SK-N-SH (cell line): ENCODE measurements around the gene RUVBL1. TPM values are rescaled to one million over a fixed set of nuclear protein-coding genes. Genes with fewer than 3 reads are reported as not detected.

Experiments
- CTCF ChIA-PET: fragments of 300-600, 350-600 bp; formaldehyde crosslinking; extraction: SDS; loops from one replicate; lab custom pipeline; 2021; lab: Yijun Ruan, JAX
- POLR2A ChIA-PET: fragments of 350-600 bp; sonication (Branson Sonifier 250); formaldehyde crosslinking; extraction: SDS; loops from one replicate; lab custom pipeline; 2020; ENCODE audit warnings: antibody characterized with exemption, inconsistent platforms; lab: Yijun Ruan, JAX
- DNase-seq: peaks from one replicate; pipeline ENCODE4 v3.0.0; 2012
- H2AFZ ChIP-seq: fragments of 200-600 bp; sonication (generic); 2 replicates; pipeline ENCODE4 v1.8.1; 2016; ENCODE audit warnings: antibody characterized with exemption, mild to moderate bottlenecking, low read depth
- H3F3A ChIP-seq: fragments of 200-600 bp; sonication (generic); replicated peaks from 2 replicates; pipeline ENCODE3; 2016; ENCODE audit warnings: antibody characterized with exemption, mild to moderate bottlenecking; ENCODE audit not compliant: insufficient read depth
- H3K27ac ChIP-seq, 2 experiments: fragments of 200-500 bp in 1 of 2; fragments of 200-600 bp in 1 of 2; sonication (Bioruptor generic) in 1 of 2; sonication (generic), shearing (Covaris generic) in 1 of 2; 2 replicates each; pipeline versions ENCODE4 v1.5.1 to v1.6.1; 2014 to 2016; ENCODE audit warnings: low read depth in 2 of 2, inconsistent platforms in 1 of 2, low read length in 1 of 2, mild to moderate bottlenecking in 1 of 2, mixed read lengths in 1 of 2
- H3K27me3 ChIP-seq: fragments of 200-600 bp; sonication (generic), shearing (Covaris generic); 2 replicates; pipeline ENCODE4 v1.6.1; 2016; ENCODE audit warnings: mixed run types; ENCODE audit not compliant: insufficient read depth
- H3K36me3 ChIP-seq, 2 experiments: fragments of 200-500 bp in 1 of 2; fragments of 200-600 bp in 1 of 2; sonication (Bioruptor generic) in 1 of 2; sonication (generic) in 1 of 2; replicated peaks in 1 of 2; 2 replicates each; pipeline versions ENCODE3 to v1.5.1; 2014 to 2016; ENCODE audit warnings: low read length in 1 of 2, mild to moderate bottlenecking in 1 of 2; ENCODE audit not compliant: insufficient read depth in 2 of 2, control insufficient read depth in 1 of 2
- H3K4me1 ChIP-seq, 2 experiments: fragments of 200-500 bp in 1 of 2; fragments of 200-600 bp in 1 of 2; sonication (Bioruptor generic) in 1 of 2; sonication (generic), shearing (Covaris generic) in 1 of 2; 2 replicates each; pipeline versions ENCODE4 v1.5.1 to v1.6.1; 2014 to 2016; ENCODE audit warnings: low read depth in 1 of 2, low read length in 1 of 2, mixed run types in 1 of 2; ENCODE audit not compliant: insufficient read depth in 2 of 2, control insufficient read depth in 1 of 2
- H3K4me2 ChIP-seq: fragments of 200-600 bp; sonication (generic), shearing (Covaris generic); 2 replicates; pipeline ENCODE4 v1.6.1; 2017; ENCODE audit warnings: mixed run types
- H3K4me3 ChIP-seq, 2 experiments: fragments of 200-500 bp in 1 of 2; fragments of 200-600 bp in 1 of 2; sonication (Bioruptor generic) in 1 of 2; sonication (generic), shearing (Covaris generic) in 1 of 2; 2 replicates each; pipeline versions ENCODE4 v1.5.1 to v1.8.1; 2014 to 2016; ENCODE audit warnings: low read depth in 2 of 2, inconsistent platforms in 1 of 2, low read length in 1 of 2, mild to moderate bottlenecking in 1 of 2, mixed read lengths in 1 of 2, moderate library complexity in 1 of 2
- H3K79me2 ChIP-seq: fragments of 200-600 bp; sonication (generic); 2 replicates; pipeline ENCODE4 v1.8.1; 2017; ENCODE audit warnings: mild to moderate bottlenecking; ENCODE audit not compliant: insufficient read depth
- H3K9ac ChIP-seq: fragments of 200-600 bp; sonication (generic); 2 replicates; pipeline ENCODE4 v1.6.1; 2017; ENCODE audit warnings: mixed run types
- H3K9me2 ChIP-seq: fragments of 200-600 bp; sonication (generic); 2 replicates; pipeline ENCODE4 v1.6.1; 2017; ENCODE audit warnings: mixed run types
- H3K9me3 ChIP-seq: fragments of 200-600 bp; sonication (generic); 2 replicates; pipeline ENCODE4 v1.6.1; 2017; ENCODE audit warnings: mixed run types, mild to moderate bottlenecking, moderate library complexity
- H4K20me1 ChIP-seq: fragments of 200-600 bp; sonication (generic); 2 replicates; pipeline ENCODE4 v1.6.1; 2017; ENCODE audit warnings: mild to moderate bottlenecking, mixed run types; ENCODE audit not compliant: insufficient read depth
- CHD2 ChIP-seq: fragments of 150-350 bp; IDR thresholded peaks from 2 replicates; pipeline ENCODE4 v1.6.1; 2018; ENCODE audit warnings: low read length; ENCODE audit not compliant: partially characterized antibody
- EP300 ChIP-seq, 2 experiments: IDR thresholded peaks; 2 replicates each; pipeline versions ENCODE4 v1.4.0 to v1.6.1; 2012; ENCODE audit warnings: borderline replicate concordance in 1 of 2, low read depth in 1 of 2, low read length in 1 of 2
- EZH2phosphoT487 ChIP-seq: fragments of 200-600 bp; sonication (generic); IDR thresholded peaks from 2 replicates; pipeline ENCODE4 v1.6.1; 2017; ENCODE audit warnings: low read depth, mixed run types, mild to moderate bottlenecking, antibody characterized with exemption, moderate library complexity, borderline replicate concordance
- FOXM1 ChIP-seq: IDR thresholded peaks from 2 replicates; pipeline ENCODE4 v1.4.0; 2012; ENCODE audit warnings: low read depth, mild to moderate bottlenecking
- GABPA ChIP-seq: IDR thresholded peaks from 2 replicates; pipeline ENCODE4 v1.4.0; 2012; ENCODE audit warnings: low read depth, mild to moderate bottlenecking
- JUND ChIP-seq: IDR thresholded peaks from 2 replicates; pipeline ENCODE4 v1.4.0; 2012
- MEF2A ChIP-seq: IDR thresholded peaks from 2 replicates; pipeline ENCODE4 v1.4.0; 2012; ENCODE audit warnings: low read depth, borderline replicate concordance
- MXI1 ChIP-seq: IDR thresholded peaks from 2 replicates; pipeline ENCODE4 v1.6.1; 2012; ENCODE audit warnings: mild to moderate bottlenecking, low read depth, low read length, improper control_type of control experiment
- NRF1 ChIP-seq: IDR thresholded peaks from 2 replicates; pipeline ENCODE4 v1.6.1; 2012; ENCODE audit warnings: low read depth, mild to moderate bottlenecking, low read length
- POLR2AphosphoS5 ChIP-seq: IDR thresholded peaks from 2 replicates; pipeline ENCODE4 v1.6.1; 2012; ENCODE audit warnings: low read depth, low read length
- RFX5 ChIP-seq: IDR thresholded peaks from 2 replicates; pipeline ENCODE4 v1.6.1; 2012; ENCODE audit warnings: mild to moderate bottlenecking, improper control_type of control experiment, low read length
- SIN3A ChIP-seq: IDR thresholded peaks from 2 replicates; pipeline ENCODE4 v1.6.1; 2012; ENCODE audit warnings: low read depth, mild to moderate bottlenecking, low read length, moderate library complexity, borderline replicate concordance
- SMC3 ChIP-seq: IDR thresholded peaks from 2 replicates; pipeline ENCODE4 v1.6.1; 2012; ENCODE audit warnings: low read depth, low read length, improper control_type of control experiment
- TAF1 ChIP-seq: IDR thresholded peaks from 2 replicates; pipeline ENCODE4 v1.6.1; 2012; ENCODE audit warnings: low read depth, mild to moderate bottlenecking, low read length, moderate library complexity, borderline replicate concordance
- TCF12 ChIP-seq: IDR thresholded peaks from 2 replicates; pipeline ENCODE4 v1.4.0; 2012
- YY1 ChIP-seq: IDR thresholded peaks from 2 replicates; pipeline ENCODE4 v1.4.0; 2012; ENCODE audit warnings: low read depth, mild to moderate bottlenecking
- WGBS: methylation state at CpG from one replicate; pipeline ENCODE4 v1.1.6; 2017; ENCODE audit warnings: low lambda C conversion rate; 5-methylcytosine and 5-hydroxymethylcytosine counted together
- polyA plus RNA-seq, 3 experiments: library from polyadenylated mRNA; depleted of rRNA; stranded (reverse); fragments of >200 nt; gene quantifications; 2 replicates each; pipeline ENCODE4 v1.2.3, GENCODE V29; 2012
- TF ChIP-seq, protein P1 (sequence below): fragments of 200-600 bp; sonication (generic); IDR thresholded peaks from 2 replicates; pipeline ENCODE4 v1.6.1; 2017; ENCODE audit warnings: antibody characterized with exemption, mild to moderate bottlenecking, moderate library complexity
- TF ChIP-seq, protein P2 (sequence below): IDR thresholded peaks from 2 replicates; pipeline ENCODE4; 2012
- TF ChIP-seq, protein P3 (sequence below): IDR thresholded peaks from 2 replicates; pipeline ENCODE4 v1.6.1; 2012; ENCODE audit warnings: mild to moderate bottlenecking, low read depth, low read length, moderate library complexity
- TF ChIP-seq, protein P4 (sequence below): IDR thresholded peaks from 2 replicates; pipeline ENCODE4 v1.4.0; 2012; ENCODE audit warnings: low read depth, borderline replicate concordance
- TF ChIP-seq, protein P5 (sequence below): IDR thresholded peaks from 2 replicates; pipeline ENCODE4 v1.4.0; 2012; ENCODE audit warnings: low read depth

The RUVBL1 gene
- polyA plus RNA-seq, 1 of the 3 experiments (the other 2 are of a cell fraction), result 140 TPM

DNA sequence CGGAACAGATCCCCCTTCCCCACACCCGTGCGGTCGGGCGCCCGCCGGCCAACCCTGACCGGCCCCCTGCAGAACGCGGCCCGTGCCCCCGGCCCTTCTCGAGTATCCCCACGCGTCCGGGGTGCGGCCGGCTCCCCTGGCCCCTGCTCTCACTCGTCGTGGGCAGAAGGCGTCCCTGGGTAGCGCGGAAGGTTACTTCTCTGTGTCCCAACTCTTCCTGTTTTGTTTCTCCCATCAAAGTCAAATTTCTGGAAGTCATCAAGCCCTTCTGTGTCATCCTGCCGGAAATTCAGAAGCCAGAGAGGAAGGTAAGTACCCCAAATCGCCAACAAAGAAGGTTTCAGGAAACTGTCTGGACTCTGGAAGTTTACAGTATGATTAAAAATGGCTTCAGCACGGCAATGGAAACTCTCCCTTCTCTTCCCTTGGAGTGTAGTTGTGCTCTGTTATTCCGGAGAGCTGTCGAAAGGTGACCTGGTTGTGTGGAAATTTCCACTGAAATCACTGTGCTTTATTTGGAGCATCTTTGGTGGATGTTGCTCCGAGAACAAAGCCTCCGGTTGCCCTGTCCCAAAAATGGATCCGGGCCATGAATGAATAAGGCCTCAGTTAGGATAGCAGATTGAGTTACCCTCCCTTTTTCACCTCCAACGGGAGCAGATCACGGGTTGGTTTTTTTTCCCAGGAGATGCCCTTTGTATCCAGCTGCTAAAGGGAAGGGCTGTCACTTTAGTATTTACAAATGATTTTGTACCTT lies 70.8 kb downstream of the RUVBL1 start (continued):
- TF ChIP-seq, protein P1, sequence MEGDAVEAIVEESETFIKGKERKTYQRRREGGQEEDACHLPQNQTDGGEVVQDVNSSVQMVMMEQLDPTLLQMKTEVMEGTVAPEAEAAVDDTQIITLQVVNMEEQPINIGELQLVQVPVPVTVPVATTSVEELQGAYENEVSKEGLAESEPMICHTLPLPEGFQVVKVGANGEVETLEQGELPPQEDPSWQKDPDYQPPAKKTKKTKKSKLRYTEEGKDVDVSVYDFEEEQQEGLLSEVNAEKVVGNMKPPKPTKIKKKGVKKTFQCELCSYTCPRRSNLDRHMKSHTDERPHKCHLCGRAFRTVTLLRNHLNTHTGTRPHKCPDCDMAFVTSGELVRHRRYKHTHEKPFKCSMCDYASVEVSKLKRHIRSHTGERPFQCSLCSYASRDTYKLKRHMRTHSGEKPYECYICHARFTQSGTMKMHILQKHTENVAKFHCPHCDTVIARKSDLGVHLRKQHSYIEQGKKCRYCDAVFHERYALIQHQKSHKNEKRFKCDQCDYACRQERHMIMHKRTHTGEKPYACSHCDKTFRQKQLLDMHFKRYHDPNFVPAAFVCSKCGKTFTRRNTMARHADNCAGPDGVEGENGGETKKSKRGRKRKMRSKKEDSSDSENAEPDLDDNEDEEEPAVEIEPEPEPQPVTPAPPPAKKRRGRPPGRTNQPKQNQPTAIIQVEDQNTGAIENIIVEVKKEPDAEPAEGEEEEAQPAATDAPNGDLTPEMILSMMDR, result no peak
- TF ChIP-seq, protein P2, sequence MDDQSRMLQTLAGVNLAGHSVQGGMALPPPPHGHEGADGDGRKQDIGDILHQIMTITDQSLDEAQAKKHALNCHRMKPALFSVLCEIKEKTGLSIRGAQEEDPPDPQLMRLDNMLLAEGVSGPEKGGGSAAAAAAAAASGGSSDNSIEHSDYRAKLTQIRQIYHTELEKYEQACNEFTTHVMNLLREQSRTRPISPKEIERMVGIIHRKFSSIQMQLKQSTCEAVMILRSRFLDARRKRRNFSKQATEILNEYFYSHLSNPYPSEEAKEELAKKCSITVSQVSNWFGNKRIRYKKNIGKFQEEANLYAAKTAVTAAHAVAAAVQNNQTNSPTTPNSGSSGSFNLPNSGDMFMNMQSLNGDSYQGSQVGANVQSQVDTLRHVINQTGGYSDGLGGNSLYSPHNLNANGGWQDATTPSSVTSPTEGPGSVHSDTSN, result no peak
- no peak for TF ChIP-seq MEF2A

DNA sequence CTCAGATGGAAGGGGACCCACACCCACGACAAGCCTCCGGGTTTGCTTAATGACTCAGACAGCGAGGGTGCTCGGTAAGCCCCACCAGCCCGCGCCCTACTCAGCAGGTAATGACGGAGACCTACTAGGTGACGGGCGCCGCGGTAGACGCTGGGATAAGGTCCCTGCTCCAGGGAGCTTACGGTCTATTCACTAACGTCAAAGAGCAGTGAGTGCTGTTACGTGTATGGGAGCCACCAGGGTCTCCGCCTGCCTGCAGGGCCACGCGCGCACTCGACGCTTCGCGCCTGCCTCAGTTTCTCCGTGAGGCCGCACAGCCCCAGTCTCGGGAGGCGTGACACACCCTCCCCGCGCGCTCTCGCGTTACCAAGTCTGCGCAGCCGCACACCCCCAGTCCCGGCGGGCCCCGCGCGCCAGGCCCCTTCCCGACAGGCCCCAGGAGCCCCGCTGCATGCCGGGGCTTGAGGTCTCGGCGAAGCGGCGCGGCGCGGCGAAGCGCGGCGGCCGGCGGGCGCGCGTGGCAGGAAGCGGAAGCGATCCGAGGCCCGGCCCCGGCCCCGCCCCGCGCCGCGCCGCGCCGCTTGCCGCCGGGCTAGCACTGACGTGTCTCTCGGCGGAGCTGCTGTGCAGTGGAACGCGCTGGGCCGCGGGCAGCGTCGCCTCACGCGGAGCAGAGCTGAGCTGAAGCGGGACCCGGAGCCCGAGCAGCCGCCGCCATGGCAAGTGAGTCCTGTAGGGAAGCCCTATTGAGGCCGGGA lies 71.6 kb downstream of the RUVBL1 start, which contains the start of gene SEC61A1:
Gene SEC61A1, plus strand, starts transcription at position 601 of the 758 bp plus-strand sequence. Its CDS starts 116 bp downstream, at position 717.
- no peaks in the 10 kb centered on the region for H3K9me2 ChIP-seq
- ChIA-PET POLR2A (interaction anchor here (0.7 kb wide), 1 partner anchor 151 kb away, joined by 3 read pairs; no protein-coding TSS in a partner anchor), CTCF (no interaction called here)
- H3K9ac ChIP-seq, result peak within 1 kb of the TSS; percentile 98
- WGBS, result no CpG with 5 or more reads among the region's 90 CpGs
- peaks cover 0 to 38% of the 10 kb centered on the region in 2 experiments; a peak in 2 of 4 replicates for H3K4me1 ChIP-seq
- DNase-seq, result peak; percentile 99
- peaks cover 56% of the 10 kb centered on the region for H3K79me2 ChIP-seq
- peaks cover 36% of the 10 kb centered on the region for H4K20me1 ChIP-seq
- H3K27me3 ChIP-seq, result no peaks in the 10 kb centered on the region
- H3K9me3 ChIP-seq, result no peaks in the 10 kb centered on the region
- H3K4me3 ChIP-seq, result peak within 1 kb of the TSS; percentile 93 to 98
- peaks cover 27 to 37% of the 10 kb centered on the region in 2 experiments for H3K36me3 ChIP-seq
- peak within 1 kb of the TSS; percentile 86 to 88 for H3K27ac ChIP-seq
- peak within 1 kb of the TSS; percentile 94 for H2AFZ ChIP-seq
- H3K4me2 ChIP-seq, result peak within 1 kb of the TSS; percentile 90
- peaks cover 12% of the 10 kb centered on the region for H3F3A ChIP-seq
- peak; percentile 70 for TF ChIP-seq NRF1
- peak; percentile 51 for TF ChIP-seq MXI1
- TF ChIP-seq YY1, result 0 out of 2 replicates have a peak, but pooled peaks have one; percentile 35
- TF ChIP-seq TAF1, result peak; percentile 74
- TF ChIP-seq EP300 (IDR thresholded peaks at IDR 0.05; ENCODE audit: borderline replicate concordance in 1 of 2, low read depth in 1 of 2, low read length in 1 of 2), result no peak
- TF ChIP-seq CHD2, result peak; percentile 98
- TF ChIP-seq EZH2phosphoT487, result no peak
- TF ChIP-seq JUND, result no peak
- peak; percentile 62; the same call in 1 of the 2 replicates for TF ChIP-seq SIN3A
- TF ChIP-seq, protein P3, sequence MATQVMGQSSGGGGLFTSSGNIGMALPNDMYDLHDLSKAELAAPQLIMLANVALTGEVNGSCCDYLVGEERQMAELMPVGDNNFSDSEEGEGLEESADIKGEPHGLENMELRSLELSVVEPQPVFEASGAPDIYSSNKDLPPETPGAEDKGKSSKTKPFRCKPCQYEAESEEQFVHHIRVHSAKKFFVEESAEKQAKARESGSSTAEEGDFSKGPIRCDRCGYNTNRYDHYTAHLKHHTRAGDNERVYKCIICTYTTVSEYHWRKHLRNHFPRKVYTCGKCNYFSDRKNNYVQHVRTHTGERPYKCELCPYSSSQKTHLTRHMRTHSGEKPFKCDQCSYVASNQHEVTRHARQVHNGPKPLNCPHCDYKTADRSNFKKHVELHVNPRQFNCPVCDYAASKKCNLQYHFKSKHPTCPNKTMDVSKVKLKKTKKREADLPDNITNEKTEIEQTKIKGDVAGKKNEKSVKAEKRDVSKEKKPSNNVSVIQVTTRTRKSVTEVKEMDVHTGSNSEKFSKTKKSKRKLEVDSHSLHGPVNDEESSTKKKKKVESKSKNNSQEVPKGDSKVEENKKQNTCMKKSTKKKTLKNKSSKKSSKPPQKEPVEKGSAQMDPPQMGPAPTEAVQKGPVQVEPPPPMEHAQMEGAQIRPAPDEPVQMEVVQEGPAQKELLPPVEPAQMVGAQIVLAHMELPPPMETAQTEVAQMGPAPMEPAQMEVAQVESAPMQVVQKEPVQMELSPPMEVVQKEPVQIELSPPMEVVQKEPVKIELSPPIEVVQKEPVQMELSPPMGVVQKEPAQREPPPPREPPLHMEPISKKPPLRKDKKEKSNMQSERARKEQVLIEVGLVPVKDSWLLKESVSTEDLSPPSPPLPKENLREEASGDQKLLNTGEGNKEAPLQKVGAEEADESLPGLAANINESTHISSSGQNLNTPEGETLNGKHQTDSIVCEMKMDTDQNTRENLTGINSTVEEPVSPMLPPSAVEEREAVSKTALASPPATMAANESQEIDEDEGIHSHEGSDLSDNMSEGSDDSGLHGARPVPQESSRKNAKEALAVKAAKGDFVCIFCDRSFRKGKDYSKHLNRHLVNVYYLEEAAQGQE, result no peak
- no peak for TF ChIP-seq FOXM1
- peak; percentile 81 for TF ChIP-seq POLR2AphosphoS5
- 0 out of 2 replicates have a peak, but pooled peaks have one; percentile 9 for TF ChIP-seq TCF12
- TF ChIP-seq RFX5, result no peak
- TF ChIP-seq GABPA, result peak; percentile 68
- TF ChIP-seq, protein P4, sequence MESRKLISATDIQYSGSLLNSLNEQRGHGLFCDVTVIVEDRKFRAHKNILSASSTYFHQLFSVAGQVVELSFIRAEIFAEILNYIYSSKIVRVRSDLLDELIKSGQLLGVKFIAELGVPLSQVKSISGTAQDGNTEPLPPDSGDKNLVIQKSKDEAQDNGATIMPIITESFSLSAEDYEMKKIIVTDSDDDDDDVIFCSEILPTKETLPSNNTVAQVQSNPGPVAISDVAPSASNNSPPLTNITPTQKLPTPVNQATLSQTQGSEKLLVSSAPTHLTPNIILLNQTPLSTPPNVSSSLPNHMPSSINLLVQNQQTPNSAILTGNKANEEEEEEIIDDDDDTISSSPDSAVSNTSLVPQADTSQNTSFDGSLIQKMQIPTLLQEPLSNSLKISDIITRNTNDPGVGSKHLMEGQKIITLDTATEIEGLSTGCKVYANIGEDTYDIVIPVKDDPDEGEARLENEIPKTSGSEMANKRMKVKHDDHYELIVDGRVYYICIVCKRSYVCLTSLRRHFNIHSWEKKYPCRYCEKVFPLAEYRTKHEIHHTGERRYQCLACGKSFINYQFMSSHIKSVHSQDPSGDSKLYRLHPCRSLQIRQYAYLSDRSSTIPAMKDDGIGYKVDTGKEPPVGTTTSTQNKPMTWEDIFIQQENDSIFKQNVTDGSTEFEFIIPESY, result peak; percentile 96
- no peak for TF ChIP-seq SMC3
- TF ChIP-seq, protein P5, sequence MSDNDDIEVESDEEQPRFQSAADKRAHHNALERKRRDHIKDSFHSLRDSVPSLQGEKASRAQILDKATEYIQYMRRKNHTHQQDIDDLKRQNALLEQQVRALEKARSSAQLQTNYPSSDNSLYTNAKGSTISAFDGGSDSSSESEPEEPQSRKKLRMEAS, result peak; percentile 92
